DOHH2 (cell line): ENCODE results near the gene OGFOD3.

ENCODE experiments used
- EZH2phosphoT487 ChIP-seq: fragments of 200-600 bp; sonication (generic); IDR thresholded peaks from 2 replicates; pipeline ENCODE4 v1.6.1; 2017; ENCODE audit warnings: borderline replicate concordance, mild to moderate bottlenecking, antibody characterized with exemption, low read length, moderate library complexity, mixed read lengths
- TF ChIP-seq, protein P1 (sequence below): fragments of 200-600 bp; sonication (generic); IDR thresholded peaks from one replicate; pipeline ENCODE4 v1.5.1; 2014; ENCODE audit warnings: antibody characterized with exemption, mild to moderate bottlenecking, low read depth, low read length; ENCODE audit not compliant: poor library complexity, severe bottlenecking

DNA sequence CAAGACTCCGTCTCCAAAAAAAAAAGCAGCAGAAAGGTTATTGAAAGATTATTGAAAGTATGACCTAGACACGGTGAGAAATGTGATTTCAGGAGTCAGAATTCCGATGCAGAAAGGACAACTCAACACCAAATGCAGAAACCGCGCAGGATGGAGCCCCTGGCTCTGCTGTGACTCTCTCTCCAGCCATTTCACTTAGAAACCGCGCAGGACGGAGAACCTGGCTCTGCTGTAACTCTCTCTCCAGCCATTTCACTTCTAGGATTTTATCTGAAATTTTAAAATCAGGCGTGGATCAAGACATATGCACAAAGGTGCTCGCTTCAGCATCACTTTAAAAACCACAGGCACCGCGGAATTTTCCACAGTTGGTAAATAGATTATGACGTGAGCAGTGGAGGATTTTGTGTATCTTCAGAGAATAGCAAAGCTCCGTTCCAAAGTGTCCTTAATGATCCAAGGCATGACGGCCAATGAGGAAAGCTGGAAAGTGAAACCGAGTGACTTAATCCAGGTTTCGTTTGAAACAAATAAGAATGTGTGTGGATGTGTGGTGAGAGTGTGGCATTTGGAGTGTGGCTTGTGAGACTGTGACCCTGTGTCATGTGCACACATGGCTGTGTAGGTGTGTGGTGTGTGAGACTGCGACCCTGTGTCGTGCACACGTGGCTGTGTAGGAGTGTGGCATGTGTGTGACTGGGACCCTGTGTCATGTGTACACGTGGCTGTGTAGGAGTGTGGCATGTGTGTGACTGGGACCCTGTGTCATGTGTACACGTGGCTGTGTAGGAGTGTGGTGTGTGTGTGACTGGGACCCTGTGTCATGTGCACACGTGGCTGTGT is 37.3 kb downstream of the OGFOD3 start:
- TF ChIP-seq, protein P1, sequence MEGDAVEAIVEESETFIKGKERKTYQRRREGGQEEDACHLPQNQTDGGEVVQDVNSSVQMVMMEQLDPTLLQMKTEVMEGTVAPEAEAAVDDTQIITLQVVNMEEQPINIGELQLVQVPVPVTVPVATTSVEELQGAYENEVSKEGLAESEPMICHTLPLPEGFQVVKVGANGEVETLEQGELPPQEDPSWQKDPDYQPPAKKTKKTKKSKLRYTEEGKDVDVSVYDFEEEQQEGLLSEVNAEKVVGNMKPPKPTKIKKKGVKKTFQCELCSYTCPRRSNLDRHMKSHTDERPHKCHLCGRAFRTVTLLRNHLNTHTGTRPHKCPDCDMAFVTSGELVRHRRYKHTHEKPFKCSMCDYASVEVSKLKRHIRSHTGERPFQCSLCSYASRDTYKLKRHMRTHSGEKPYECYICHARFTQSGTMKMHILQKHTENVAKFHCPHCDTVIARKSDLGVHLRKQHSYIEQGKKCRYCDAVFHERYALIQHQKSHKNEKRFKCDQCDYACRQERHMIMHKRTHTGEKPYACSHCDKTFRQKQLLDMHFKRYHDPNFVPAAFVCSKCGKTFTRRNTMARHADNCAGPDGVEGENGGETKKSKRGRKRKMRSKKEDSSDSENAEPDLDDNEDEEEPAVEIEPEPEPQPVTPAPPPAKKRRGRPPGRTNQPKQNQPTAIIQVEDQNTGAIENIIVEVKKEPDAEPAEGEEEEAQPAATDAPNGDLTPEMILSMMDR: no peak
- TF ChIP-seq EZH2phosphoT487: no peak
